Omental fat pad (tissue), 4 donors: ENCODE data around the gene BMP4. TPM values are rescaled to one million over a fixed set of nuclear protein-coding genes. Genes with fewer than 3 reads are reported as not detected.

ENCODE experiments used
- ATAC-seq: fragments of 150-250 bp; one replicate; pipeline ENCODE4 v1.9.1; 2016; ENCODE audit warnings: mild to moderate bottlenecking, moderate library complexity; ENCODE audit not compliant: low FRiP score
- DNase-seq: peaks from one replicate; pipeline ENCODE4 v3.0.0-alpha.2; 2019; ENCODE audit warnings: low spot score
- CTCF ChIP-seq, 3 donors: fragments of 450-650 bp; IDR thresholded peaks; one replicate each; pipeline ENCODE4 v1.5.1; 2016 to 2017; ENCODE audit warnings: antibody characterized with exemption in 3 of 3, mild to moderate bottlenecking in 3 of 3, moderate library complexity in 2 of 3
- total RNA-seq, 4 donors: library from RNA; depleted of rRNA; stranded (reverse); fragments of >200 nt; gene quantifications; one replicate each; pipeline ENCODE4 v1.1.0, GENCODE V29; 2016

Gene BMP4
- total RNA-seq, 4 donors from 2014 or later: 13.7 to 33.4 (median 20.0) TPM

GRCh38 chr14:53932966-53933365, 23.7 kb downstream of the BMP4 start:
- TF ChIP-seq CTCF (IDR thresholded peaks at IDR 0.05): no peak
- ATAC-seq (no peak), DNase-seq (no peak)

GRCh38 chr14:53929871-53930715, 26.5 kb downstream of the BMP4 start:
- no peak for ATAC-seq

GRCh38 chr14:53927171-53927570, 29.5 kb downstream of the BMP4 start:
- no peak for TF ChIP-seq CTCF (IDR thresholded peaks at IDR 0.05)
- no peak for DNase-seq
- ATAC-seq: no peak

More at GRCh38 chr14:53929871-53930715, 26.5 kb downstream of the BMP4 start:
- TF ChIP-seq CTCF (IDR thresholded peaks at IDR 0.05): peak in 1 of 3 donors; percentile 5
- DNase-seq: no peak

- DNase-seq (no peak), ATAC-seq (no peak)
- no peak for TF ChIP-seq CTCF (IDR thresholded peaks at IDR 0.05)
Observed at GRCh38 chr14:53925201-53925766, 31.3 kb downstream of the BMP4 start.

GRCh38 chr14:53924753-53925152, 31.9 kb downstream of the BMP4 start:
- ATAC-seq (peak; percentile 44), DNase-seq (no peak)

GRCh38 chr14:53921027-53921426, 35.6 kb downstream of the BMP4 start:
- TF ChIP-seq CTCF (IDR thresholded peaks at IDR 0.05): no peak
- DNase-seq: no peak
- ATAC-seq: no peak

More at GRCh38 chr14:53924753-53925152, 31.9 kb downstream of the BMP4 start:
- no peak for TF ChIP-seq CTCF (IDR thresholded peaks at IDR 0.05)

- ATAC-seq (no peak), DNase-seq (no peak)
- no peak for TF ChIP-seq CTCF (IDR thresholded peaks at IDR 0.05)
Observed at GRCh38 chr14:53916239-53916638, 40.4 kb downstream of the BMP4 start.
